Glomerular endothelial cell (primary cell): Measurements from ENCODE around the gene DARS1. TPM values are rescaled to one million over a fixed set of nuclear protein-coding genes. Genes with fewer than 3 reads are reported as not detected.
A peak's percentile ranks its signal among the peaks of the same experiment; 100 is the strongest.

Experiments
- DNase-seq: peaks from one replicate; pipeline ENCODE4 v3.0.0-alpha.2; 2011; ENCODE audit warnings: low read depth, low spot score; ENCODE audit errors: extremely low read depth
- total RNA-seq: library from RNA; depleted of rRNA; stranded (reverse); fragments of >200 nt; gene quantifications from 2 replicates; pipeline ENCODE4 v1.2.3, GENCODE V29; 2015

Gene DARS1
- total RNA-seq, 1 donor from 2014 or later: 49.6 TPM

DNA sequence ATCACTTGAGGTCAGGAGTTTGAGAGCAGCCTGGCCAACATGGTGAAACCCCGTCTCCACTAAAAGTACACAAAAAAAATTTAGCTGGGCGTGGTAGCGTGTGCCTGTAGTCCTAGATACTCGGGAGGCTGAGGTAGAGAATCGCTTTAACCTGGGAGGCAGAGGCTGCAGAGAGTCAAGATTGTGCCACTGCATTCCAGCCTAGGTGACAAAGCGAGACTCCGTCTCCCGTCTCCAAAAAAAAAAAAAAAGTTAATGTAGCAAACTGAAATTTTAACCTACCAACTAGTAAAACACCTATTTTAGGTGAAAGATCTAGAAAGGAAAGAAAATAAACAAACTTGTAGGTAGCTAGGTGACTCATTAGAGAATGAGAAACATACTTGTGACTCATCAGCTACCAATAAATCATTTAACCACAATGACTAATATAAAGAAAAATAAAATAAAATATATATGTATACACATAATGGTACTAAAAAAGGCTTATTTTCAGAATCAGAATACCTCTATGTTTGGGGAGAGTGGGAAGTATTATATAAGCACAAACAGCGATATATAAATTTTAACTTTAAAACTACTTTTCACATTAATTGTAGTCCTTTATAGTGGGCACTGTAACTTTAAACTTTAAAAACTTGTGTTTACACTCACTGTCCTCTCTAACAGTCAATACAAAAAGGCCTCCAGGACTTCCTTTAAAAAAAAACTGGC, 36.6 kb downstream of the DARS1 start:
- DNase-seq: no peak

DNA sequence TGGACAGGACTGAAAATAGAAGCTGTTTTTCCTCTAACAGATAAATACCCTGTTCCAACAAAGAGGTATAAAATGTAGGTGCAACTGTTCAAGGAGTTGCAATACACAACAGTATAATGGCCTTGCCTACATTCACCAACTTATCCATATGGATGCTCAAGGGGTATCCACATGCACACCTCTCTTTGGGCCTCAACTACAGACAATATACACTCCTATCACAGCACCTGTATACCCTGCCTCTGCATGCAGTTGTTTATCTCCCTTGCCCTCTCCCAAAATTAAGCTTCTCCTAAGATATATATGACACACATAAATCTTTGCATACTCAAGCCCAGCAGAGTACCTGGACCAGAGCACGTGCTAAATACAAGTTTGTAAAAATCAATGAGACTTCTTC, 37.3 kb downstream of the DARS1 start:
- no peak for DNase-seq

GRCh38 chr2:135947483-135947882, 37.9 kb downstream of the DARS1 start:
- DNase-seq: no peak

DNA sequence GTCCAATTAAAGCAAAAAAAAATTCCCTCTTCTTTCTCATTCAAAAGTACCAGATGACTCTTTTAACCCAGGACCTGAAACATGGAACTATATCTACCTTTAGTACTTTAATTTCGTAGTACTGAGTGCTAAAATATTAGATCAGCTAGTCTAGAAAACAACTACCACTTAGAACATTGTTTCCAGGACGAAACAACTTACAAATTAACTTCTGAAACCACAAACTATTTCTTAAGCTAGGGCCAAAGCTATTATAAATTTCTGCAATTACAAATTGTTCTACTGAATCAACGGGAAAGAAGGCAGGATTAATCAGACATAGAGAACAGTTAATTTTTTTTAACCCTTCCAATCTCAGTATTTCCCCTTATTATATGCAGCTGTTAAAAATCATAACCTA, 39.9 kb downstream of the DARS1 start:
- no peak for DNase-seq

DNA sequence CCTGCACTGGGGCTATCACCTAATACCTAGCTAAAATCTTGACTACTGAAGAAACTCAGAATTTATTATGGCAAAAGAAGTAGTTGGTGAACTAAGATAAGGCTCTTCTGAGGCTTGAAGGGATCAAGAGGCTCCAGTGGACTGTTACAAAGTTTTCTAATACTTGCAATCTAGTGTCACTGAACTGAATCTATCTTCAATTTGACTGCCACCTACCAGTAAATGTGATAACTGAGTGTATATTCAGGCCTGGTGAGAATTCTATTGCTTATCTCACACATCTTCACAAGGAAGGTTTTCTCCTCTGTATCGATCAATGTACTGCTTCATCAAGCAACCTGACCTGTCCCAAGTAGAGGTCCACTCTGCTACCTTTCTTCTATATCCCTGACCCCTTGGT, 40.8 kb downstream of the DARS1 start:
- no peak for DNase-seq

- no peak for DNase-seq
Measured at GRCh38 chr2:135942936-135943688, 42.3 kb downstream of the DARS1 start.

DNA sequence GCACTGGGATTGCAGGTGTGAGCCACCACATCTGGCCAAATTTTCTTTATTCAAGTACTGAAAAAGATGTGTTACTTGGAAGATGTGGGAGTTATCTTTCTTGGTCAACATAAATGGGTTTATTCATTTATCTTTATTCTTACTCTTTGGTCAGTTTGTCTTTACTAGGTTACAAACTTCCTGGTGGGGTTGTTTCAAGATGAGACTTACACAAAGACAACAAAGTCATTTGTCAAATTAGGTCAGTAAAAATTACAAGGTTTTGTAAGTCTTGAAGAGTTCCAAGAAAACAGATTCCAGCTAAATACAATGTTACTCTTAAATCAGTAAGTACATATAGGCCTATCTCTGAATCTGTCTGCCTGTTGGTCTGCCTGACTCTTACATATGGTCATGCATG, 48.9 kb downstream of the DARS1 start:
- DNase-seq: no peak

DNA sequence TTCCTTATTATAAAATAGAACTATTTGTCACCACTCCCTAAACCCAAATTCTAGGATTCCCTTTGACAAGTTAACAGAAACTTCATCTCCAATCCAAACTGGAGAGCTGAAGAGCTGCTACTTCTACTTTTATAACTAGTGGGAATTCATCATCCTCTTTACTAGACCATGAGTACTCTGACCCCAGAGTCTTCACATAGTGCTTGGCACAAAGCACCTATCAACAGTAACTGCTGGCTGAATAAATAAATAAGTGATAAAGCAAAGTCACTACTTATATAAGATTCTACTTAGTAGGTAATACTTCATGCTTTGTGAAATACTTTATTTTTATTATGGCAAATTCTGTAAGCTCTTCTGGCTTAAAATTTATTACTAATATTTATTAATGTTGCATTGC, 49.5 kb downstream of the DARS1 start:
- no peak for DNase-seq

- no peak for DNase-seq
Measured at GRCh38 chr2:135931776-135932443, 53.5 kb downstream of the DARS1 start.

DNA sequence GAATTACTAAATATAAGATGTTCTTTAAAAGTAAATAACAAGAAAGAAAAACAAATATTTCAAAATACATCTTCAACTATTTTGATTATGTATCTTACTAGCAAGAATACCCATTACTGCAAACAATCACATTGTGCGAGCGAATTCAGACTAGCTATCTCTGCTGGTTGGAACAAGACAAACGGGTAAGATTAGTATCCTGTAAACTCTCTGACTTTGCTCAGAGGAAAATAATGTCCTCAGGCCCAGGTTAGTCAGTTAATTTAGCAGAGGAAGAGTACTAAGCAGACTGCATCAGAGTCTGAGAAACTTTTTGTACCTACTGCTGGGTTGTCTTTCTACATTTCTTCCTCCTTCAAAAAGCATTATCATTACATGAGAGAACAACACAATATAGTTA, 58.8 kb downstream of the DARS1 start:
- no peak for DNase-seq

GRCh38 chr2:135925571-135925970, 59.9 kb downstream of the DARS1 start:
- no peak for DNase-seq

GRCh38 chr2:135916207-135916606, 69.2 kb downstream of the DARS1 start:
- peak; percentile 42 for DNase-seq

DNA sequence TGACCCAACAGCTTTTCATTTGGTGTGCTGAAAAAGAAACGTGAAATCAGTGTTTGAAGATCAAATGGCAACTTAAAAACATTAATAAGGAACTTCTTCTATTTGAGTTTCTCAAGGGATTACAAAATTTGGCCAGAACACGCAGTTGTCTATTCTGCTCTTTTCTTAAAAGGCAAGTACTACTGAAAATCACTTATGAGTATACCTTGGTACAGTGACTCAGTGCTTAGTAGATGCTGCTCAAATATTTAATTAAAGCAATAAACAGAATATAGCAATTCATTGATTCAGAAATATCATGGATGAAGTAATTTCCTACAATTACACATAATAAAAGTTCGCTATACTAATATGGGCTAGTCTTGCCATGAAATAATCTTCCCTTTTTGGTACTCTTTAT, 70.9 kb downstream of the DARS1 start:
- no peak for DNase-seq

- no peak for DNase-seq
Measured at GRCh38 chr2:135913727-135914365, 71.6 kb downstream of the DARS1 start.

DNA sequence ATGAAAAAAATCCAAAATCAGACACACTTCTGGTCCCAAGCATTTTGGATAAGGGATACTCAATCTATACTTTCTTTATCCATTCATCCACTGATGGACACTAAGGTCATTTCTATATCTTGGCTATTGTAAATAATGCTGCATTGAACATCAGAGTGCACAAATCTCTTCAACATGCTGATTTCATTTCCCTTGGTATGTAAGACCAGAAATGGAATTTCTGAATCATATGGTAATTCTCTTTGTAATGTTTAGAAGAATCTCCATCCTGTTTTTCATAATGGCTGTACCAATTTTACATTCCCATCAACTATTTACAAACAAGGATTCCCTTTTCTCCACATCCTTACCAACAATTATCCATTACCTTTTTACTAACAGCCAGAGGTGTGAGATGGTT, 75.5 kb downstream of the DARS1 start:
- DNase-seq: no peak

GRCh38 chr2:135905679-135906078, 79.7 kb downstream of the DARS1 start:
- DNase-seq: no peak

GRCh38 chr2:135904341-135904989, 81.0 kb downstream of the DARS1 start:
- DNase-seq: no peak

GRCh38 chr2:135903650-135904049, 81.8 kb downstream of the DARS1 start:
- DNase-seq: no peak

- DNase-seq: no peak
Measured at GRCh38 chr2:135899567-135899966, 85.9 kb downstream of the DARS1 start.

GRCh38 chr2:135898234-135898786, 87.1 kb downstream of the DARS1 start:
- no peak for DNase-seq

DNA sequence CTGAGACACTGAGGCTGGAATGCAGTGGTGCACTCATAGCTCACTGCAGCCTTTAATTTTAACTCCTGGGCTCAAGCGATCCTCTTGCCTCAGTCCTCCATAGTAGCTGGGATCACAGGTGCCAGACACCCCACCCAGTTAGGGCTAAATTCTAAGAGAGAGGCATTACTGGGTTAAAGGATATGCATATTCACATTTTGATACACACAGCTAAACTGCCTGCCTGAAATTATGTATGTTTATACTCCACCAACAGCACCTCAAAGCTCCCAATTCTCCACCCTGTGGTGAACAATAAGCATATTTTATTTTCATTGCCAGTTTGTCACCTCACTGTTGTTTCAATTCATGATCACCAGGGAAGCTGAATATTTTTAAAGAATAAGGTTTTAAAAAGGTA, 90.5 kb downstream of the DARS1 start:
- DNase-seq: no peak
